GM23338 (cell line): ENCODE results near the gene TCF12. TPM values are rescaled to one million over a fixed set of nuclear protein-coding genes. Genes with fewer than 3 reads are reported as not detected.

ENCODE experiments used
- ATAC-seq: fragments of 200-7000 bp; cut with Tn5 transposase; 3 replicates; pipeline ENCODE4 v1.9.1; 2020
- DNase-seq: peaks from one replicate; pipeline ENCODE4 v3.0.0-alpha.2; 2015; ENCODE audit warnings: low spot score
- H2AFZ ChIP-seq: fragments of 200-600 bp; sonication (generic); 2 replicates; pipeline ENCODE4 v1.8.0; 2016; ENCODE audit warnings: antibody characterized with exemption, mild to moderate bottlenecking, moderate library complexity
- H3F3A ChIP-seq: fragments of 200-600 bp; sonication (generic); replicated peaks from 2 replicates; pipeline ENCODE4 v1.8.0; 2017; ENCODE audit warnings: antibody characterized with exemption, mixed run types, low read depth
- H3K27ac ChIP-seq: fragments of 200-600 bp; sonication (generic); 2 replicates; pipeline ENCODE4 v1.6.1; 2016; ENCODE audit warnings: low read depth
- H3K27me3 ChIP-seq: fragments of 200-600 bp; sonication (generic); 2 replicates; pipeline ENCODE4 v1.8.0; 2016; ENCODE audit warnings: mild to moderate bottlenecking, mixed run types, moderate library complexity; ENCODE audit not compliant: insufficient read depth
- H3K36me3 ChIP-seq: fragments of 200-600 bp; sonication (generic); 2 replicates; pipeline ENCODE4 v1.8.0; 2016; ENCODE audit warnings: mild to moderate bottlenecking; ENCODE audit not compliant: insufficient read depth
- H3K4me1 ChIP-seq: fragments of 200-600 bp; sonication (generic); 2 replicates; pipeline ENCODE4 v1.8.0; 2016; ENCODE audit warnings: mild to moderate bottlenecking, moderate library complexity; ENCODE audit not compliant: insufficient read depth
- H3K4me2 ChIP-seq: fragments of 200-600 bp; sonication (generic); 2 replicates; pipeline ENCODE4 v1.7.1; 2017; ENCODE audit warnings: mixed run types
- H3K4me3 ChIP-seq: fragments of 200-600 bp; sonication (generic); 2 replicates; pipeline ENCODE4 v1.6.1; 2016; ENCODE audit warnings: mixed run types
- H3K79me2 ChIP-seq: fragments of 200-600 bp; sonication (generic); replicated peaks from 2 replicates; pipeline ENCODE4 v1.8.0; 2017; ENCODE audit warnings: mild to moderate bottlenecking; ENCODE audit not compliant: insufficient read depth
- H3K9me2 ChIP-seq: fragments of 200-600 bp; sonication (generic); 2 replicates; pipeline ENCODE4 v1.8.0; 2017; ENCODE audit not compliant: insufficient read depth
- H4K20me1 ChIP-seq: fragments of 200-600 bp; sonication (generic); replicated peaks from 2 replicates; pipeline ENCODE4 v1.8.0; 2017; ENCODE audit warnings: mild to moderate bottlenecking; ENCODE audit not compliant: insufficient read depth
- H3K27ac Mint-ChIP-seq: 2 replicates; pipeline ENCODE4 v1.8.0; 2020; ENCODE audit warnings: inconsistent platforms, mild to moderate bottlenecking, moderate library complexity, mixed read lengths
- H3K27me3 Mint-ChIP-seq: 3 replicates; pipeline ENCODE4 v1.8.0; 2022; ENCODE audit warnings: low read depth, mild to moderate bottlenecking, moderate library complexity, mixed read lengths, inconsistent platforms; ENCODE audit not compliant: insufficient read depth, poor library complexity
- H3K36me3 Mint-ChIP-seq: 3 replicates; pipeline ENCODE4 v1.8.0; 2021; ENCODE audit warnings: low read depth, mild to moderate bottlenecking, inconsistent platforms, moderate library complexity, mixed read lengths
- H3K4me1 Mint-ChIP-seq: 3 replicates; pipeline ENCODE4 v1.8.0; 2020; ENCODE audit warnings: mild to moderate bottlenecking, inconsistent platforms, mixed read lengths
- H3K4me3 Mint-ChIP-seq: 3 replicates; pipeline ENCODE4 v1.8.0; 2021; ENCODE audit warnings: moderate library complexity, mild to moderate bottlenecking, inconsistent platforms, mixed read lengths
- H3K9me3 Mint-ChIP-seq: 3 replicates; pipeline ENCODE4 v1.8.0; 2020; ENCODE audit warnings: moderate library complexity, mild to moderate bottlenecking, inconsistent platforms, mixed read lengths
- CREB1 ChIP-seq: fragments of 250-450 bp; sonication (Bioruptor Pico); IDR thresholded peaks from 2 replicates; pipeline ENCODE4 v1.5.0; 2020; ENCODE audit warnings: low read depth, mild to moderate bottlenecking, moderate library complexity
- EZH2 ChIP-seq: fragments of 200-600 bp; sonication (generic); IDR thresholded peaks from one replicate; pipeline ENCODE4 v1.8.0; 2017; ENCODE audit warnings: antibody characterized with exemption, mild to moderate bottlenecking, low read depth; ENCODE audit not compliant: unreplicated experiment
- EZH2phosphoT487 ChIP-seq: fragments of 200-600 bp; sonication (generic); IDR thresholded peaks from one replicate; pipeline ENCODE4 v1.8.1; 2018; ENCODE audit warnings: antibody characterized with exemption; ENCODE audit not compliant: unreplicated experiment
- NANOG ChIP-seq: IDR thresholded peaks from 2 replicates; pipeline ENCODE4 v1.6.1; 2016; ENCODE audit warnings: antibody characterized with exemption, borderline replicate concordance
- POLR2AphosphoS5 ChIP-seq: IDR thresholded peaks from 2 replicates; pipeline ENCODE4 v1.6.1; 2016; ENCODE audit warnings: antibody characterized with exemption, low read depth
- ZNF331 ChIP-seq: fragments of 250-450 bp; sonication (Bioruptor Pico); IDR thresholded peaks from 2 replicates; pipeline ENCODE4 v1.5.0; 2020; ENCODE audit warnings: low read depth, mild to moderate bottlenecking, moderate library complexity
- polyA plus RNA-seq: library from polyadenylated mRNA; unstranded; fragments of >200 nt; fragmentation: Nextera tagmentation; extraction: Ambion mirVana; gene quantifications from 2 replicates; pipeline ENCODE4 v1.2.1, GENCODE V29; 2016
- total RNA-seq: library from RNA; depleted of rRNA; stranded (reverse); fragments of >200 nt; shearing (Covaris generic); gene quantifications from 2 replicates; pipeline ENCODE4 v1.2.3, GENCODE V29; 2014
- TF ChIP-seq, protein P1 (sequence below): IDR thresholded peaks from one replicate; pipeline ENCODE4 v1.6.1; 2018; ENCODE audit warnings: antibody characterized with exemption; ENCODE audit not compliant: unreplicated experiment
- TF ChIP-seq, protein P2 (sequence below): IDR thresholded peaks from 2 replicates; pipeline ENCODE4 v1.6.1; 2016; ENCODE audit warnings: antibody characterized with exemption
- TF ChIP-seq, protein P3 (sequence below), 2 experiments: fragments of 200-600 bp in 1 of 2; sonication (generic) in 1 of 2; conservative IDR thresholded peaks; 2 replicates each; pipeline versions ENCODE4 v1.5.1 to v1.6.1; 2016 to 2017; ENCODE audit warnings: antibody characterized with exemption in 2 of 2, low read depth in 2 of 2, mild to moderate bottlenecking in 2 of 2, moderate library complexity in 1 of 2
- TF ChIP-seq, protein P4 (sequence below): fragments of 250-450 bp; sonication (Bioruptor Pico); IDR thresholded peaks from 2 replicates; pipeline ENCODE4 v1.5.0; 2020; ENCODE audit warnings: mild to moderate bottlenecking, moderate library complexity

Gene TCF12
- total and polyA plus RNA-seq, 2 experiments from 2014 or later, result 27.6 to 104 TPM

DNA sequence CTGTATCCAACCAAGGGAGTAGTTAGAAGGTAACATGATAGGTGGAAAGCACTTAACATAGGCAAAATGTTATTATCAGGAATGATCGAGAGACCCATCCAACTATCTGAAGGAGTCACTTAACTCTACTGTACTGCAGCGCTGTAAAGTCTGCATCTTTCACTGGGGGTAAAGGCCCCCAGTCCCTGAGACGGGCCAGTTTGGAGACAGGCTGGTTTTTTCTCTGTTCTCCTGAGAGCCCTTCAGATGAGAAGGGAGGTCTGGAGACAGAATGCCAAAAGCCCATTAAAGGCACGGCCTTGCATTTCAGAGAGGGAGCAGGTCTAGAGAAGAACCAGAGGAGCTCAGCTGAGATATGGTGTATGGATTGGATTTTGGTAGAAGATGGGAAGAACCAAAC, 386.6 kb downstream of the TCF12 start:
- no peak for DNase-seq
- H3K36me3 ChIP-seq, result no peaks in the 10 kb centered on the region
- no peak overlapping the region for H3K4me2 ChIP-seq
- no peaks in the 10 kb centered on the region for H3K79me2 ChIP-seq
- Mint-ChIP-seq H3K9me3 (0 out of 3 replicates have a peak, but pooled peaks cover 2% of the 10 kb centered on the region), H3K4me1 (peaks cover 23% of the 10 kb centered on the region), H3K36me3 (no peaks in the 10 kb centered on the region), H3K27me3 (peaks cover 26% of the 10 kb centered on the region), H3K27ac (no peak overlapping the region), H3K4me3 (no peak overlapping the region)
- no peak overlapping the region for H2AFZ ChIP-seq
- H3F3A ChIP-seq, result 0 out of 2 replicates have a peak, but pooled peaks cover 6% of the 10 kb centered on the region
- H3K4me3 ChIP-seq, result no peak overlapping the region
- TF ChIP-seq, protein P1, sequence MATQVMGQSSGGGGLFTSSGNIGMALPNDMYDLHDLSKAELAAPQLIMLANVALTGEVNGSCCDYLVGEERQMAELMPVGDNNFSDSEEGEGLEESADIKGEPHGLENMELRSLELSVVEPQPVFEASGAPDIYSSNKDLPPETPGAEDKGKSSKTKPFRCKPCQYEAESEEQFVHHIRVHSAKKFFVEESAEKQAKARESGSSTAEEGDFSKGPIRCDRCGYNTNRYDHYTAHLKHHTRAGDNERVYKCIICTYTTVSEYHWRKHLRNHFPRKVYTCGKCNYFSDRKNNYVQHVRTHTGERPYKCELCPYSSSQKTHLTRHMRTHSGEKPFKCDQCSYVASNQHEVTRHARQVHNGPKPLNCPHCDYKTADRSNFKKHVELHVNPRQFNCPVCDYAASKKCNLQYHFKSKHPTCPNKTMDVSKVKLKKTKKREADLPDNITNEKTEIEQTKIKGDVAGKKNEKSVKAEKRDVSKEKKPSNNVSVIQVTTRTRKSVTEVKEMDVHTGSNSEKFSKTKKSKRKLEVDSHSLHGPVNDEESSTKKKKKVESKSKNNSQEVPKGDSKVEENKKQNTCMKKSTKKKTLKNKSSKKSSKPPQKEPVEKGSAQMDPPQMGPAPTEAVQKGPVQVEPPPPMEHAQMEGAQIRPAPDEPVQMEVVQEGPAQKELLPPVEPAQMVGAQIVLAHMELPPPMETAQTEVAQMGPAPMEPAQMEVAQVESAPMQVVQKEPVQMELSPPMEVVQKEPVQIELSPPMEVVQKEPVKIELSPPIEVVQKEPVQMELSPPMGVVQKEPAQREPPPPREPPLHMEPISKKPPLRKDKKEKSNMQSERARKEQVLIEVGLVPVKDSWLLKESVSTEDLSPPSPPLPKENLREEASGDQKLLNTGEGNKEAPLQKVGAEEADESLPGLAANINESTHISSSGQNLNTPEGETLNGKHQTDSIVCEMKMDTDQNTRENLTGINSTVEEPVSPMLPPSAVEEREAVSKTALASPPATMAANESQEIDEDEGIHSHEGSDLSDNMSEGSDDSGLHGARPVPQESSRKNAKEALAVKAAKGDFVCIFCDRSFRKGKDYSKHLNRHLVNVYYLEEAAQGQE, result no peak
- TF ChIP-seq, protein P2, sequence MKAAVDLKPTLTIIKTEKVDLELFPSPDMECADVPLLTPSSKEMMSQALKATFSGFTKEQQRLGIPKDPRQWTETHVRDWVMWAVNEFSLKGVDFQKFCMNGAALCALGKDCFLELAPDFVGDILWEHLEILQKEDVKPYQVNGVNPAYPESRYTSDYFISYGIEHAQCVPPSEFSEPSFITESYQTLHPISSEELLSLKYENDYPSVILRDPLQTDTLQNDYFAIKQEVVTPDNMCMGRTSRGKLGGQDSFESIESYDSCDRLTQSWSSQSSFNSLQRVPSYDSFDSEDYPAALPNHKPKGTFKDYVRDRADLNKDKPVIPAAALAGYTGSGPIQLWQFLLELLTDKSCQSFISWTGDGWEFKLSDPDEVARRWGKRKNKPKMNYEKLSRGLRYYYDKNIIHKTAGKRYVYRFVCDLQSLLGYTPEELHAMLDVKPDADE, result no peak
- TF ChIP-seq POLR2AphosphoS5 (no peak), ZNF331 (CRISPR knock-in tag) (no peak), EZH2 (no peak), EZH2phosphoT487 (no peak), CREB1 (no peak), NANOG (no peak)
- TF ChIP-seq, protein P3, sequence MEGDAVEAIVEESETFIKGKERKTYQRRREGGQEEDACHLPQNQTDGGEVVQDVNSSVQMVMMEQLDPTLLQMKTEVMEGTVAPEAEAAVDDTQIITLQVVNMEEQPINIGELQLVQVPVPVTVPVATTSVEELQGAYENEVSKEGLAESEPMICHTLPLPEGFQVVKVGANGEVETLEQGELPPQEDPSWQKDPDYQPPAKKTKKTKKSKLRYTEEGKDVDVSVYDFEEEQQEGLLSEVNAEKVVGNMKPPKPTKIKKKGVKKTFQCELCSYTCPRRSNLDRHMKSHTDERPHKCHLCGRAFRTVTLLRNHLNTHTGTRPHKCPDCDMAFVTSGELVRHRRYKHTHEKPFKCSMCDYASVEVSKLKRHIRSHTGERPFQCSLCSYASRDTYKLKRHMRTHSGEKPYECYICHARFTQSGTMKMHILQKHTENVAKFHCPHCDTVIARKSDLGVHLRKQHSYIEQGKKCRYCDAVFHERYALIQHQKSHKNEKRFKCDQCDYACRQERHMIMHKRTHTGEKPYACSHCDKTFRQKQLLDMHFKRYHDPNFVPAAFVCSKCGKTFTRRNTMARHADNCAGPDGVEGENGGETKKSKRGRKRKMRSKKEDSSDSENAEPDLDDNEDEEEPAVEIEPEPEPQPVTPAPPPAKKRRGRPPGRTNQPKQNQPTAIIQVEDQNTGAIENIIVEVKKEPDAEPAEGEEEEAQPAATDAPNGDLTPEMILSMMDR (conservative IDR thresholded peaks at IDR 0.05; ENCODE audit: low read depth in 2 of 2), result no peak
- TF ChIP-seq, protein P4, sequence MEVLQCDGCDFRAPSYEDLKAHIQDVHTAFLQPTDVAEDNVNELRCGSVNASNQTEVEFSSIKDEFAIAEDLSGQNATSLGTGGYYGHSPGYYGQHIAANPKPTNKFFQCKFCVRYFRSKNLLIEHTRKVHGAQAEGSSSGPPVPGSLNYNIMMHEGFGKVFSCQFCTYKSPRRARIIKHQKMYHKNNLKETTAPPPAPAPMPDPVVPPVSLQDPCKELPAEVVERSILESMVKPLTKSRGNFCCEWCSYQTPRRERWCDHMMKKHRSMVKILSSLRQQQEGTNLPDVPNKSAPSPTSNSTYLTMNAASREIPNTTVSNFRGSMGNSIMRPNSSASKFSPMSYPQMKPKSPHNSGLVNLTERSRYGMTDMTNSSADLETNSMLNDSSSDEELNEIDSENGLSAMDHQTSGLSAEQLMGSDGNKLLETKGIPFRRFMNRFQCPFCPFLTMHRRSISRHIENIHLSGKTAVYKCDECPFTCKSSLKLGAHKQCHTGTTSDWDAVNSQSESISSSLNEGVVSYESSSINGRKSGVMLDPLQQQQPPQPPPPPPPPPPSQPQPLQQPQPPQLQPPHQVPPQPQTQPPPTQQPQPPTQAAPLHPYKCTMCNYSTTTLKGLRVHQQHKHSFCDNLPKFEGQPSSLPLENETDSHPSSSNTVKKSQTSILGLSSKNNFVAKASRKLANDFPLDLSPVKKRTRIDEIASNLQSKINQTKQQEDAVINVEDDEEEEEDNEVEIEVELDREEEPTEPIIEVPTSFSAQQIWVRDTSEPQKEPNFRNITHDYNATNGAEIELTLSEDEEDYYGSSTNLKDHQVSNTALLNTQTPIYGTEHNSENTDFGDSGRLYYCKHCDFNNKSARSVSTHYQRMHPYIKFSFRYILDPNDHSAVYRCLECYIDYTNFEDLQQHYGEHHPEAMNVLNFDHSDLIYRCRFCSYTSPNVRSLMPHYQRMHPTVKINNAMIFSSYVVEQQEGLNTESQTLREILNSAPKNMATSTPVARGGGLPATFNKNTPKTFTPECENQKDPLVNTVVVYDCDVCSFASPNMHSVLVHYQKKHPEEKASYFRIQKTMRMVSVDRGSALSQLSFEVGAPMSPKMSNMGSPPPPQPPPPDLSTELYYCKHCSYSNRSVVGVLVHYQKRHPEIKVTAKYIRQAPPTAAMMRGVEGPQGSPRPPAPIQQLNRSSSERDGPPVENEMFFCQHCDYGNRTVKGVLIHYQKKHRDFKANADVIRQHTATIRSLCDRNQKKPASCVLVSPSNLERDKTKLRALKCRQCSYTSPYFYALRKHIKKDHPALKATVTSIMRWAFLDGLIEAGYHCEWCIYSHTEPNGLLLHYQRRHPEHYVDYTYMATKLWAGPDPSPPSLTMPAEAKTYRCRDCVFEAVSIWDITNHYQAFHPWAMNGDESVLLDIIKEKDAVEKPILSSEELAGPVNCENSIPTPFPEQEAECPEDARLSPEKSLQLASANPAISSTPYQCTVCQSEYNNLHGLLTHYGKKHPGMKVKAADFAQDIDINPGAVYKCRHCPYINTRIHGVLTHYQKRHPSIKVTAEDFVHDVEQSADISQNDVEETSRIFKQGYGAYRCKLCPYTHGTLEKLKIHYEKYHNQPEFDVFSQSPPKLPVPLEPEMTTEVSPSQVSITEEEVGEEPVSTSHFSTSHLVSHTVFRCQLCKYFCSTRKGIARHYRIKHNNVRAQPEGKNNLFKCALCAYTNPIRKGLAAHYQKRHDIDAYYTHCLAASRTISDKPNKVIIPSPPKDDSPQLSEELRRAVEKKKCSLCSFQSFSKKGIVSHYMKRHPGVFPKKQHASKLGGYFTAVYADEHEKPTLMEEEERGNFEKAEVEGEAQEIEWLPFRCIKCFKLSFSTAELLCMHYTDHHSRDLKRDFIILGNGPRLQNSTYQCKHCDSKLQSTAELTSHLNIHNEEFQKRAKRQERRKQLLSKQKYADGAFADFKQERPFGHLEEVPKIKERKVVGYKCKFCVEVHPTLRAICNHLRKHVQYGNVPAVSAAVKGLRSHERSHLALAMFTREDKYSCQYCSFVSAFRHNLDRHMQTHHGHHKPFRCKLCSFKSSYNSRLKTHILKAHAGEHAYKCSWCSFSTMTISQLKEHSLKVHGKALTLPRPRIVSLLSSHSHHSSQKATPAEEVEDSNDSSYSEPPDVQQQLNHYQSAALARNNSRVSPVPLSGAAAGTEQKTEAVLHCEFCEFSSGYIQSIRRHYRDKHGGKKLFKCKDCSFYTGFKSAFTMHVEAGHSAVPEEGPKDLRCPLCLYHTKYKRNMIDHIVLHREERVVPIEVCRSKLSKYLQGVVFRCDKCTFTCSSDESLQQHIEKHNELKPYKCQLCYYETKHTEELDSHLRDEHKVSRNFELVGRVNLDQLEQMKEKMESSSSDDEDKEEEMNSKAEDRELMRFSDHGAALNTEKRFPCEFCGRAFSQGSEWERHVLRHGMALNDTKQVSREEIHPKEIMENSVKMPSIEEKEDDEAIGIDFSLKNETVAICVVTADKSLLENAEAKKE (CRISPR knock-in tag), result no peak
- no peak for ATAC-seq
- no peaks in the 10 kb centered on the region for H4K20me1 ChIP-seq
- H3K4me1 ChIP-seq, result peaks cover 13% of the 10 kb centered on the region
- no peaks in the 10 kb centered on the region for H3K27me3 ChIP-seq
- no peaks in the 10 kb centered on the region; the same call in 1 of the 2 replicates for H3K9me2 ChIP-seq
- H3K27ac ChIP-seq, result no peak overlapping the region
